Measurements from ENCODE around the gene CREG2. TPM values are rescaled to one million over a fixed set of nuclear protein-coding genes. Genes with fewer than 3 reads are reported as not detected.

The CREG2 gene
- total RNA-seq (not detected), polyA plus RNA-seq (ENCODE audit: insufficient read length in 6 of 6) (under 1 TPM; 0.24 to 0.98 (median 0.51) TPM)
- long read RNA-seq, donor 1: 0 reads
- long read RNA-seq, donor 2, partial matches to known transcripts: 0 of 2 reads
- long read RNA-seq, donor 2, other reads (novel, unspliced or antisense): 0 of 2 reads
- long read RNA-seq, donor 3: 0 reads
- long read RNA-seq, donor 4: 0 reads
- long read RNA-seq, donor 5: 0 reads
- long read RNA-seq, donor 6: 0 reads
- long read RNA-seq, donor 7: 0 reads
- long read RNA-seq, donor 8: 0 reads
- long read RNA-seq, donor 9: 0 reads
- long read RNA-seq, donor 10, partial matches to known transcripts: 0 of 1 reads
- long read RNA-seq, donor 10, other reads (novel, unspliced or antisense): 0 of 1 reads
- long read RNA-seq, donor 11, full-length matches to known transcripts: 8 of 8 reads
- long read RNA-seq, donor 11, partial matches to known transcripts: 0 of 8 reads
- long read RNA-seq, donor 11, other reads (novel, unspliced or antisense): 0 of 8 reads
- long read RNA-seq, donor 12: 0 reads

GRCh38 chr2:101387151-101387834 is at the start of gene CREG2:
Gene CREG2, minus strand, starts transcription at chr2:101387503. Its CDS starts 46 bp downstream, at chr2:101387457.
- H3K4me1 ChIP-seq: peaks cover 0 to 15% of the 10 kb centered on the region in 2 donors
- peak; percentile 46 to 88 (median 68) for DNase-seq
- no peaks in the 10 kb centered on the region for H3K9me3 ChIP-seq
- H3K4me3 ChIP-seq: peak within 1 kb of the TSS; percentile 21 to 33
- peak; percentile 32 to 42 for TF ChIP-seq CTCF (IDR thresholded peaks at IDR 0.05)
- H3K36me3 ChIP-seq: no peaks in the 10 kb centered on the region
- no peak within 1 kb of the TSS for H3K27ac ChIP-seq
- peak; percentile 95 for ATAC-seq
- intact Hi-C loops (cut with DNase I): no loop called here
- H3K27me3 ChIP-seq: peaks cover 32 to 76% of the 10 kb centered on the region in 2 donors

- intact Hi-C loops (cut with DNase I): no loop called here
- Histone ChIP-seq H3K9me3 (no peaks in the 10 kb centered on the region), H3K36me3 (no peaks in the 10 kb centered on the region), H3K4me1 (no peaks in the 10 kb centered on the region), H3K4me3 (no peak overlapping the region), H3K27ac (no peak overlapping the region), H3K27me3 (no peaks in the 10 kb centered on the region)
- ATAC-seq (no peak), DNase-seq (peak in 2 of 4 donors; percentile 19 to 42)
- no peak for TF ChIP-seq CTCF (IDR thresholded peaks at IDR 0.05)
Observed at GRCh38 chr2:101435001-101435862, 47.9 kb upstream of the CREG2 start.

GRCh38 chr2:101433465-101433864 is 46.2 kb upstream of the CREG2 start:
- H3K4me1 ChIP-seq: no peaks in the 10 kb centered on the region
- intact Hi-C loops (cut with DNase I): no loop called here
- no peak for TF ChIP-seq CTCF (IDR thresholded peaks at IDR 0.05)
- H3K4me3 ChIP-seq: no peak overlapping the region
- DNase-seq: no peak
- H3K27me3 ChIP-seq: no peaks in the 10 kb centered on the region
- no peaks in the 10 kb centered on the region for H3K36me3 ChIP-seq
- H3K27ac ChIP-seq: no peak overlapping the region
- ATAC-seq: no peak
- no peaks in the 10 kb centered on the region for H3K9me3 ChIP-seq

- no peak overlapping the region for H3K4me3 ChIP-seq
- H3K9me3 ChIP-seq: no peaks in the 10 kb centered on the region
- TF ChIP-seq CTCF (IDR thresholded peaks at IDR 0.05): no peak
- H3K36me3 ChIP-seq: no peaks in the 10 kb centered on the region
- no peaks in the 10 kb centered on the region for H3K27me3 ChIP-seq
- H3K27ac ChIP-seq: no peak overlapping the region
- DNase-seq: no peak
- intact Hi-C loops (cut with DNase I): no loop called here
- ATAC-seq: no peak
- H3K4me1 ChIP-seq: no peaks in the 10 kb centered on the region
Observed at GRCh38 chr2:101432411-101433181, 45.3 kb upstream of the CREG2 start.

Data from left lung (tissue), 14 donors.